ENCODE measurements around the gene RAD51B.

- TF ChIP-seq PKNOX1 (IDR thresholded peaks at IDR 0.05), result no peak
- TF ChIP-seq TBP (optimal IDR thresholded peaks at IDR 0.05; ENCODE audit: low read depth, low read length), result no peak
These were observed 486.8 kb downstream of the RAD51B start for GRCh38 chr14:68306265-68306933.

All from K562 (cell line).